HG03135 (cell line): Measurements from ENCODE around the gene SGPL1.
A peak's percentile ranks its signal among the peaks of the same experiment; 100 is the strongest.

Source experiments
- ATAC-seq: cut with Tn5 transposase; IDR thresholded peaks from one replicate; pipeline ENCODE4 v1.9.1; 2021; ENCODE audit warnings: mild to moderate bottlenecking, moderate library complexity; ENCODE audit not compliant: unreplicated experiment

SGPL1 gene

GRCh38 chr10:70807556-70807955, 8.2 kb upstream of the SGPL1 start:
- ATAC-seq: no peak

- ATAC-seq: no peak
Measured at GRCh38 chr10:70809011-70809611, 6.6 kb upstream of the SGPL1 start.

GRCh38 chr10:70809726-70810125, 6.0 kb upstream of the SGPL1 start:
- no peak for ATAC-seq

GRCh38 chr10:70810967-70811366, 4.8 kb upstream of the SGPL1 start:
- no peak for ATAC-seq

GRCh38 chr10:70811881-70812280, 3.9 kb upstream of the SGPL1 start:
- no peak for ATAC-seq

GRCh38 chr10:70812814-70813213, 2.9 kb upstream of the SGPL1 start:
- ATAC-seq: no peak

GRCh38 chr10:70814126-70814525, 1.6 kb upstream of the SGPL1 start:
- no peak for ATAC-seq

GRCh38 chr10:70816220-70816894, 609 bp downstream of the SGPL1 start:
- ATAC-seq: peak; percentile 41

- no peak for ATAC-seq
Measured at GRCh38 chr10:70820976-70821750, 5.4 kb downstream of the SGPL1 start.

GRCh38 chr10:70822076-70822820, 6.5 kb downstream of the SGPL1 start:
- no peak for ATAC-seq

GRCh38 chr10:70827086-70827757, 11.5 kb downstream of the SGPL1 start:
- no peak for ATAC-seq

- no peak for ATAC-seq
Measured at GRCh38 chr10:70828923-70829322, 13.2 kb downstream of the SGPL1 start.

GRCh38 chr10:70829543-70829942, 13.8 kb downstream of the SGPL1 start:
- no peak for ATAC-seq

GRCh38 chr10:70830164-70830563, 14.4 kb downstream of the SGPL1 start:
- no peak for ATAC-seq

GRCh38 chr10:70832221-70832620, 16.5 kb downstream of the SGPL1 start:
- no peak for ATAC-seq

GRCh38 chr10:70832852-70833528, 17.2 kb downstream of the SGPL1 start:
- ATAC-seq: no peak

GRCh38 chr10:70833601-70834000, 17.9 kb downstream of the SGPL1 start:
- no peak for ATAC-seq

GRCh38 chr10:70834021-70834420, 18.3 kb downstream of the SGPL1 start:
- no peak for ATAC-seq

GRCh38 chr10:70834441-70835151, 18.8 kb downstream of the SGPL1 start:
- no peak for ATAC-seq

GRCh38 chr10:70836319-70836718, 20.6 kb downstream of the SGPL1 start:
- no peak for ATAC-seq
